ENCODE results near the gene TRIML2. TPM values are rescaled to one million over a fixed set of nuclear protein-coding genes. Genes with fewer than 3 reads are reported as not detected.

TRIML2 gene
- total RNA-seq, 1 experiment from 2014 or later, result 102 TPM

GRCh38 chr4:188042191-188042590 is 67.2 kb downstream of the TRIML2 start:
- no peak overlapping the region for H2AFZ ChIP-seq (ENCODE audit: low read length)
- WGBS (ENCODE audit: extremely low coverage, insufficient read length, low lambda C conversion rate), result no CpG with 5 or more reads among the region's 15 CpGs
- H3K79me2 ChIP-seq (ENCODE audit: insufficient read depth, low read length), result no peaks in the 10 kb centered on the region; the same call in 1 of the 2 replicates
- no peak overlapping the region for H4K91ac ChIP-seq (ENCODE audit: insufficient read length, low read depth, low read length)
- no peak overlapping the region for H2BK15ac ChIP-seq (ENCODE audit: low read depth, low read length)
- no peak overlapping the region; a peak in 1 of 7 replicates for H3K27ac Mint-ChIP-seq
- H2BK20ac ChIP-seq (ENCODE audit: low read depth, low read length, poor library complexity, severe bottlenecking), result no peak overlapping the region
- no peak overlapping the region for H2BK12ac ChIP-seq (ENCODE audit: insufficient read length, low read depth, low read length)
- H3K4me1 Mint-ChIP-seq, result peaks cover 20 to 23% of the 10 kb centered on the region in 2 experiments
- no peak overlapping the region for H2BK5ac ChIP-seq (ENCODE audit: insufficient read length, low read length)
- no peaks in the 10 kb centered on the region for H3K9me3 ChIP-seq (ENCODE audit: control insufficient read depth, low read depth, low read length)
- no peaks in the 10 kb centered on the region for H3K36me3 Mint-ChIP-seq (ENCODE audit: insufficient read depth in 1 of 3, low read depth in 3 of 3)
- H2AK5ac ChIP-seq (ENCODE audit: insufficient read length, low read length), result no peak overlapping the region
- H3K4ac ChIP-seq (ENCODE audit: low read depth, low read length), result no peak overlapping the region
- H3K4me3 Mint-ChIP-seq, result no peak overlapping the region
- H4K8ac ChIP-seq (replicated peaks; ENCODE audit: insufficient read length, low read depth, low read length), result no peak overlapping the region
- no peak overlapping the region for H3T11ph ChIP-seq (ENCODE audit: low read length)
- H3K23me2 ChIP-seq (ENCODE audit: insufficient read length, low read depth, low read length, poor library complexity, severe bottlenecking), result no peaks in the 10 kb centered on the region
- no peak overlapping the region for H3K9ac ChIP-seq (ENCODE audit: extremely low read depth, insufficient read length, low read length)
- no peak overlapping the region for H3K18ac ChIP-seq (ENCODE audit: insufficient read length, low read depth, low read length)
- no peak overlapping the region for H2BK120ac ChIP-seq (ENCODE audit: low read depth, low read length, poor library complexity, severe bottlenecking)
- H3K79me1 ChIP-seq (ENCODE audit: insufficient read depth, low read depth, low read length, poor library complexity, severe bottlenecking), result no peaks in the 10 kb centered on the region
- no peak for TF ChIP-seq CTCF (conservative IDR thresholded peaks at IDR 0.05)
- DNase-seq, result no peak
- H3K23ac ChIP-seq (ENCODE audit: insufficient read length, low read depth, low read length), result no peak overlapping the region
- no peaks in the 10 kb centered on the region for H3K27me3 ChIP-seq (ENCODE audit: insufficient read depth, low read length)
- H3K56ac ChIP-seq (ENCODE audit: insufficient read length, low read depth, low read length), result no peak overlapping the region
- no peak overlapping the region for H3K14ac ChIP-seq (ENCODE audit: insufficient read depth, low read length)
- no peak overlapping the region for H4K5ac ChIP-seq (ENCODE audit: insufficient read length, low read depth, low read length)
- 0 out of 2 replicates have a peak, but pooled peaks cover 2% of the 10 kb centered on the region for H3K4me1 ChIP-seq (ENCODE audit: insufficient read depth, low read length)
- no peak overlapping the region for H3K27ac ChIP-seq (ENCODE audit: insufficient read length, low read depth, low read length)
- H3K27me3 Mint-ChIP-seq (ENCODE audit: low read depth), result no peaks in the 10 kb centered on the region; the same call in none of the 2 replicates
- H3K9me3 Mint-ChIP-seq, result no peaks in the 10 kb centered on the region
- H4K20me1 ChIP-seq (ENCODE audit: control insufficient read depth, insufficient read depth, insufficient read length), result no peaks in the 10 kb centered on the region
- H3K4me2 ChIP-seq (ENCODE audit: insufficient read depth, insufficient read length, low read length), result no peak overlapping the region
